ENCODE results near the gene RUNX3.

The RUNX3 gene

GRCh38 chr1:24866211-24867083 is 63.6 kb downstream of the RUNX3 start:
- FAIRE-seq, result no peak
- DNase-seq (ENCODE audit: low spot score), result no peak

DNA sequence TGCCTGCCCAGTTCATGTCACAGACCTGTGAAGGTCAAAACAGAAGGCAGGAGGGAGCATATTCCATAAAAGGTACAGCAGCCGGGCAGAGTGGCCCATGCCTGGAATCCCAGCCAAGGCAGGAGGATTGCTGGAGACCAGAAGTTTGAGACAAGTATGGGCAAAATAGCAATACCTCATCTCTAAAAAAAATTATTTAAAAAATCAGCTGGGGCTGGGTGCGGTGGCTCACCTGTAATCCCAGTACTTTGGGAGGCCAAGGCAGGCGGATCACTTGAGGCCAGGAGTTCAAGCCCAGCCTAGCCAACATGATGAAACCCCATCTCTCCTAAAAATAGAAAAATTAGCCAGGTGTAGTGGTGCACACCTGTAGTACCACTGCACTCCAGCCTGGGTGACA is 64.5 kb downstream of the RUNX3 start:
- FAIRE-seq (no peak), DNase-seq (ENCODE audit: low spot score) (no peak)

- DNase-seq (ENCODE audit: low spot score) (no peak), FAIRE-seq (no peak)
Observed at GRCh38 chr1:24865168-24865567, 64.9 kb downstream of the RUNX3 start.

DNA sequence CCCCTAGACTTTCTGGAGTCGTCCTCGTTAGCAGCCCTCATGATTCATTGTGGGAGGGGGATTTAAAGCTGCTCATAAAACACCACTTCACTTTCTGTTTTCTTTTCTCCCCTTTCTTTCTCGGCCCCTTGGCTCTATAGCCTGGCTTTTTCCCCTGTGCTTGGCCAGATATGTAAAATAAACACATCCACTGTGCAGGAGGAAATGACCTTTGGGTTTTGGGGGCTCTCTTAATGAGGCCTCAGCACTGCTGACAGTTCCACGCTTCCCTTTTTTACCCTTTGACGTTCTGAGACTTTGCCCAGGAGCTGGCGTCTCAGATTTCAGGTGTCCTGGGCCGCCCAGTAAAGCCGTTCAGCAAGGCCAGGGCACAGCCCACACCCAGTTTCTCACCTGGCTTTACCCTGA is 65.7 kb downstream of the RUNX3 start:
- DNase-seq (ENCODE audit: low spot score) (no peak), FAIRE-seq (no peak)

DNA sequence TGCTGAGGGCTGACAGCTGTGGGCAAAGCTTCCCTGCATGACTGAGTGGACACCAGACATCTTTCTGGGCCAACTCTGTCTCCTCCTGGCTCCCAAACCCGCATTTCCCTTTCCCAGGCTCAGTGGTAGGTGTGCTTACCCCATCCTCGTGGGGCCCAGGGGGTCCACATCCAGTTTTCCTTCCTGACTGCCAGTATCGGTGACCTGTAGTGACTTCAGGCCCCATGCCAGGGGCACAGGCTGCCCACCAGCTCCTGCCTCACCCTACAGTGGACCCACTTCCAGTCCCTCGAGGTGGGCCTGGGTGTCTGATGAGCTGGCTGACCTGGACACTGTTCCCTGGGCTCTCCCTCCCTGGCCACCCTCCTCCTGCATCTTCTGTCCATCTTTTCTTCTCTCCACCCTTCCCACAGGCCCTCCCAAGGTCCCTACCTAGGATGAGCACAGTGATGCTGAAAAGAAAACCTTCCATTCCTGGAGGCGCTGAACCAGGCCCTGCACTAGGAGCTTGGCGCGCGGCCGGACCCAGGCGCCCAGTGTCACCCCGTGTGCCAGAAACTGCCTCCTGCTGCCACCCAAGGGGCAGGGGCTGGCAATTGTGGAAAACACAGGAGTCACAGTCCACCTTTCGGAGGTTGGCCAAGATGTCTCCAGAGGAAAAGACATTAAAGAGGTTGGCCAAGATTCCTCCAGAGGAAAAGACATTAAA is 67.1 kb downstream of the RUNX3 start:
- no peak for FAIRE-seq
- DNase-seq (ENCODE audit: low spot score), result no peak

DNA sequence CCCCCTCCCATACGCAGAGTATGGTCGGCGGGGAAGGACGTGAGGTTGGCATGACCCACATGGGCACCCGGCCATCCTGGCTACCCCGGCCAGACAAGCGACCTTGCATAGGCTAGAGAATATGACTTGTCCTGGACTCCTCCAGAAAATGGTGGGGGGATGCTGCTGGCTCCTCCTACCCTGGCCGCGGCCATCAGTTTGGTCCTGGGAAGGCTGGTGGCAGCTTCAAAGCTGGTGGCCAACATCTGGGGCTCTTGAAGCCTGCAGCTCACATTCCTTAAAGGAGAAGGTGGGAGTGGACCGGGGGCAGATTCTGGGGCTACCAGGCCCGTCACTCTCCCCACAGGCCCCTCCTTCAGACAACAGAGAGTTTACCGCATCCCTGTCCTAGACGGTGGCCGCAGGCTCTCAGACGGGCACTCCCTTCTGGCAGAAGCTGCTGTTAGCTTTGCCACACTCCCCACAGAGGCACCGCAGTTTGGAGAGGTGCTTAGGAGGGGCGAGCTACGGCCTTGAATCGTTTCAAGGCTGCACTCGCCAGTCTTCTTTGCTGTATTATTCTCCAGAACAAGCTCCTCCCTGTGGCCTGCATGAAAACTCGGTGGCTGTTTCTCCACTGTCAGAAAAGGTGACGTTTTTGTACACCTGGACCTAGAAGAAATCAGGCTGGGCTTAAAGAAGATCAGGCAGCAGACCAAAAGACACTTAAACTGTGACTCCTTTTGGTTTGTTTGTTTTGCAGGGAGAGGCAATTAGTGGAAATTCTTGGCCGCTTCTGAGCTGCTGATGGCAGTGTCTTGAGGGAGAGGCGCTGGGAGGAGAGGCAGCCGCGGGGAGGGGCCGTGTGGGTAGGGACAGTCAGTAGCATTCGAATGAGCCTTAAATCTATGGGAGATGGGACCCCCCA is 68.0 kb downstream of the RUNX3 start:
- no peak for FAIRE-seq
- no peak for DNase-seq (ENCODE audit: low spot score)

DNA sequence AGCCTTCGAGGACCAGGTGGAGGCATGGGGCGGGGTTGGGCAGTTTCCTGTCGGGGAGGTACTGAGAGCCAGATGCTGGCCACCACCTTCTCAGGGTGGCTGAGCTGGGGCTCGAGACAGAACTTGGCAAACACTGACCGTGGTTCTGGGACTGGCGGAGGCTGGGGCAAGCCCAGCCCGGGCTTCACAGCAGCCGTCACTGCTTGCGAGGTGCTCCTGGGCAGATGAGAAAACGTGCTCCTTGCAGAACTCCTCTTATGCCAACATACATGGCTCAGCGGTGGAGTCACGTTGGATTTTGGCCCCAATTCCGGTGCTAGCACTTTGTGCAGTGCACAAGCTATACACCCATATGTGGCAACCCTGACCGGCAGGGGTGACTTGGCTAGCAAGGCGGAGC is 69.2 kb downstream of the RUNX3 start:
- DNase-seq (ENCODE audit: low spot score) (no peak), FAIRE-seq (no peak)

DNA sequence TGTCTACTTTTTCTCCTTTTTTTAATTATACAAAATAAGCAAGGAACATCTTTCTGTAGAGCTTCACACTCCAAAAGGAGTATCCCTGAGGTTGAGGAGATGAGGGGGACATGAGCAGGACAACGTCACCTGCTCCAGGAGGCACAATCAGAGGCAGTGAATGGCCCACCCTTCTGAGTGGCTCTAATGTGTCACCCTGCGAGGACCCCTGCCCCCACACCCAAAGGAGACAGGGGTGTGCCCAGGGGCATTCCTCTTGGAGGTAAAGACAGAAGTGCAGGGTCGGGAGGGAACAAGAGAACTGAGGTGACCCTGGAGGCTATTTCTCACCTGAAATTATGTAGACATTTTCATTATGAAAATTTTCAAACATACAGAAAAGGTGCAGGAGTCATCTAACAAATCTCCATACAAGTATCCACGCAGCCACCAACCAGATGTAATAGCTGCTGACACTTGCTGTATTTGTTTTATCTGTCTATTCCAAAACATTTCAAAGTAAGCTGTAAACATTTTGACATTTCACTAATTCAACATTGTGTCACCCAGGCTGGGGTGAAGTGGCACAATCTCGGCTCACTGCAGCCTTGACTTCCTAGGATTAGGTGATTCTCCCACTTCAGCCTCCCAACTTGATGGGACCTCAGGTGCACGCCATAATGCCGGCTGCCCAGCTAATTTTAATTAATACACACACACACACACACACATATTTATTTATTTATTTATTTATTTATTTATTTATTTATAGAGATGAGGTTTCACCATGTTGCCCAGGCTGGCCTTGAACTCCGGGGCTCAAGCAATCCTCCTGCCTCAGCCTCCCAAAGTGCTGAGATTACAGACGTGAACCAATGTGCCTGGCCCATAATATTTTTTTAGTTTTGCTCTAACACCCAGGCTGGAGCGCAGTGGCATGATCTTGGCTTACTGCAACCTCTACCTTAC is 70.7 kb downstream of the RUNX3 start:
- no peak for FAIRE-seq
- no peak for DNase-seq (ENCODE audit: low spot score)

- DNase-seq (ENCODE audit: low spot score), result no peak
- no peak for FAIRE-seq
Observed at GRCh38 chr1:24858277-24858676, 71.8 kb downstream of the RUNX3 start.

GRCh38 chr1:24857507-24858133 is 72.5 kb downstream of the RUNX3 start:
- no peak for DNase-seq (ENCODE audit: low spot score)
- no peak for FAIRE-seq

GRCh38 chr1:24856787-24857506 is 73.1 kb downstream of the RUNX3 start:
- DNase-seq (ENCODE audit: low spot score), result no peak
- no peak for FAIRE-seq

DNA sequence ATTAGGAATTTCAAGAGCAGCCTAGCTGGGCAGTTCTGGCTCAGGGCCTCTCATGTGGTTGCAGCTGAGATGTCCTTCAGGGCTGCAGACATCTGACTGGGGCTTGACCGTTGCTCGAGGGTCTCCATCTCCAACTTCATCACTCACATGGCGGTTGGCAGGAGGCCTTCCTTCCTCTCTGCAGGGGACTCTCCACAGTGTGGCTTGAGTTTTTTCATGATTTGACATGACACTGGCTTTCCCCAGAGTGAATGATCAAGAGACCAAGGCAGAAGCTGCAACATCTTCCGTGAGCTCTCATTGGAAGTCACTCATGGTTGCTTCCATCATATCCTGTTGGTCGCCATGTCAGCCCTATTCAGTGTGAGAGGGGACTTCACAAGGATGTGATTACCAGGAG is 74.6 kb downstream of the RUNX3 start:
- FAIRE-seq (no peak), DNase-seq (ENCODE audit: low spot score) (no peak)

GRCh38 chr1:24853649-24854048 is 76.4 kb downstream of the RUNX3 start:
- no peak for FAIRE-seq
- no peak for DNase-seq (ENCODE audit: low spot score)

DNA sequence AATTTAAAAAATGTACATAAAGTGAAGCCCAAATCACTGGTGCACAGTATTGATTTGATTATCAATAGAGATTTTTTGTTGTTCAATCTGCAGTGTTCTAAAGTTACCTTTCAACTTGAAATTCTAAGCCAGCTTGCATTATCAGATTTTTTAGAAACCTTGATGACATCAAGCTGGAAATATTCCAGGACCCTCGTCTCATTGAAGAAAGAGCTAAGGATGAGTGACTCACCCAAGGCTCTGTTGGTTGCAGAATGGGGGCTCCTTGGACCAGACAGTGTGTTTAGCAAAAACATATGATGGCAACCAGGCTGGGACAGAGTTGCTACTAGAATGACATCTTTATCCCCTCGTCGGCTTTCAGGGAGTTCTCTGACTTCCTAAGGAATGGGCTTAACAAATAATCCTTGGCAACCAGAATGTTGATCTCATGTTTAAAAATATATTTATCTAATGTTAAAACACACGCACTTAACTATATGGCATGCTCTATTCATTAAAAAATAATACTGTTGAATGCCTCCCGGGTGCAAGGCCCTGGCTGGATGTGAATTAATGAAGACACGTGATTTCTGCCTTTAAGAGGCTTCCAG is 79.7 kb downstream of the RUNX3 start:
- DNase-seq (ENCODE audit: low spot score), result no peak
- no peak for FAIRE-seq

- FAIRE-seq (no peak), DNase-seq (ENCODE audit: low spot score) (no peak)
Observed at GRCh38 chr1:24849672-24850295, 80.3 kb downstream of the RUNX3 start.

Measured in RCC 7860 (cell line).